B cell (primary cell): Measurements from ENCODE around the gene EGLN2. TPM values are rescaled to one million over a fixed set of nuclear protein-coding genes. Genes with fewer than 3 reads are reported as not detected.

Experiments
- ATAC-seq: fragments of 200-7000 bp; cut with Tn5 transposase; one replicate; pipeline ENCODE4 v1.10.0; 2021; ENCODE audit warnings: low read depth, mild to moderate bottlenecking, moderate number of reproducible peaks, moderate library complexity
- CTCF ChIA-PET: fragments of 350-600 bp; sonication (Branson Sonifier 250); formaldehyde crosslinking; loops from one replicate; lab custom pipeline; 2021; ENCODE audit warnings: antibody characterized with exemption, inconsistent platforms; lab: Charles Lee
- POLR2A ChIA-PET: fragments of 350-600 bp; sonication (Branson Sonifier 250); formaldehyde crosslinking; loops from one replicate; lab custom pipeline; 2021; ENCODE audit warnings: antibody characterized with exemption; lab: Charles Lee
- DNase-seq: peaks from one replicate; pipeline ENCODE4 v3.0.0; 2013
- H2AFZ ChIP-seq: 2 replicates; pipeline ENCODE4 v1.6.1; 2012; ENCODE audit warnings: mild to moderate bottlenecking, low read depth, low read length; ENCODE audit not compliant: insufficient read depth, poor library complexity, severe bottlenecking
- H3K27ac ChIP-seq, 2 donors: 1 replicate in 1 of 2; 2 replicates in 1 of 2; pipeline ENCODE4 v1.5.1; 2012 to 2013; ENCODE audit warnings: low read length in 2 of 2, mild to moderate bottlenecking in 2 of 2, moderate library complexity in 1 of 2
- H3K27me3 ChIP-seq, 4 experiments: fragments of 200-600 bp in 1 of 4; sonication (generic) in 1 of 4; replicated peaks in 1 of 4; 1 replicate in 2 of 4; 2 replicates in 2 of 4; pipeline versions ENCODE4 v1.6.1 to v1.7.0; 2013 to 2016; ENCODE audit warnings: low read length in 3 of 4, mild to moderate bottlenecking in 2 of 4, mixed read lengths in 1 of 4, moderate library complexity in 1 of 4; ENCODE audit not compliant: insufficient read depth in 4 of 4, control insufficient read depth in 3 of 4; ENCODE audit errors: control extremely low read depth in 1 of 4
- H3K36me3 ChIP-seq, 2 experiments: replicated peaks in 1 of 2; 1 replicate in 1 of 2; 2 replicates in 1 of 2; pipeline versions ENCODE4 v1.6.1 to v1.7.1; 2013; ENCODE audit warnings: low read length in 1 of 2; ENCODE audit not compliant: insufficient read depth in 2 of 2, control insufficient read depth in 1 of 2; ENCODE audit errors: control extremely low read depth in 1 of 2, extremely low read depth in 1 of 2
- H3K4me1 ChIP-seq, 2 donors: fragments of 200-600 bp in 1 of 2; sonication (generic) in 1 of 2; 1 replicate in 1 of 2; 2 replicates in 1 of 2; pipeline versions ENCODE4 v1.5.1 to v1.6.1; 2013 to 2017; ENCODE audit warnings: low read length in 2 of 2; ENCODE audit not compliant: control insufficient read depth in 2 of 2, insufficient read depth in 2 of 2
- H3K4me2 ChIP-seq: replicated peaks from 2 replicates; pipeline ENCODE3; 2012; ENCODE audit warnings: mild to moderate bottlenecking, low read depth, low read length; ENCODE audit not compliant: poor library complexity, severe bottlenecking
- H3K4me3 ChIP-seq, 5 experiments: fragments of 200-600 bp in 1 of 5; sonication (generic) in 1 of 5; 1 replicate in 3 of 5; 2 replicates in 2 of 5; pipeline versions ENCODE4 v1.5.1 to v1.7.0; 2011 to 2016; ENCODE audit warnings: low read length in 4 of 5, mild to moderate bottlenecking in 4 of 5, low read depth in 2 of 5, control low read depth in 1 of 5, moderate library complexity in 1 of 5; ENCODE audit not compliant: insufficient read depth in 1 of 5; ENCODE audit errors: control extremely low read depth in 1 of 5, extremely low read depth in 1 of 5
- H3K79me2 ChIP-seq: fragments of 200-600 bp; sonication (generic); one replicate; pipeline ENCODE4 v1.6.0; 2016; ENCODE audit warnings: low read length; ENCODE audit not compliant: control insufficient read depth, insufficient read depth
- H3K9ac ChIP-seq: fragments of 200-600 bp; sonication (generic); 2 replicates; pipeline ENCODE4 v1.6.1; 2017; ENCODE audit warnings: mild to moderate bottlenecking, low read length, moderate library complexity
- H3K9me3 ChIP-seq, 3 donors: one replicate each; pipeline versions ENCODE4 v1.6.1 to v1.7.1; 2013; ENCODE audit warnings: low read length in 2 of 3; ENCODE audit not compliant: control insufficient read depth in 2 of 3, insufficient read depth in 1 of 3; ENCODE audit errors: control extremely low read depth in 1 of 3
- H4K20me1 ChIP-seq: 2 replicates; pipeline ENCODE4 v1.6.0; 2012; ENCODE audit warnings: mild to moderate bottlenecking, low read length; ENCODE audit not compliant: insufficient read depth, control insufficient read depth, poor library complexity, severe bottlenecking
- H3K27ac Mint-ChIP-seq: one replicate; pipeline ENCODE4 v1.8.0; 2021; ENCODE audit warnings: mixed read lengths
- H3K27me3 Mint-ChIP-seq: one replicate; pipeline ENCODE4 v1.8.0; 2021; ENCODE audit warnings: mixed read lengths
- H3K4me1 Mint-ChIP-seq: one replicate; pipeline ENCODE4 v1.8.0; 2021; ENCODE audit warnings: mixed read lengths
- H3K4me3 Mint-ChIP-seq: one replicate; pipeline ENCODE4 v1.8.0; 2021; ENCODE audit warnings: mixed read lengths
- H3K9me3 Mint-ChIP-seq: one replicate; pipeline ENCODE4 v1.8.0; 2022; ENCODE audit warnings: mixed read lengths; ENCODE audit not compliant: insufficient read depth
- CTCF ChIP-seq: fragments of 200-600 bp; IDR thresholded peaks from one replicate; pipeline ENCODE4 v1.8.0; 2022; ENCODE audit warnings: antibody characterized with exemption, mild to moderate bottlenecking
- EZH2 ChIP-seq: IDR thresholded peaks from 2 replicates; pipeline ENCODE4 v1.6.1; 2012; ENCODE audit warnings: borderline replicate concordance, low read depth, mild to moderate bottlenecking, moderate library complexity, low read length; ENCODE audit not compliant: insufficient read depth, poor library complexity, severe bottlenecking
- WGBS: methylation state at CpG from one replicate; pipeline ENCODE4 v1.1.5; 2013; ENCODE audit warnings: missing lambda C conversion rate; ENCODE audit not compliant: insufficient coverage; 5-methylcytosine and 5-hydroxymethylcytosine counted together
- intact Hi-C: fragments of 100-400 bp; cut with micrococcal nuclease; formaldehyde crosslinking; loops from one replicate; pipeline ENCODE4 v1.10.0; 2022
- polyA plus RNA-seq: library from polyadenylated mRNA; depleted of rRNA; stranded (reverse); fragments of >200 nt; gene quantifications from 2 replicates; pipeline ENCODE4 v1.2.3, GENCODE V29; 2012
- total RNA-seq, 2 donors: library from RNA; stranded (reverse); fragments of 120-200 nt in 1 of 2; gene quantifications; 1 replicate in 1 of 2; 2 replicates in 1 of 2; pipeline versions ENCODE4 v1.2.3 to v1.2.4, GENCODE V29; 2013 to 2022

Gene EGLN2
- total and polyA plus RNA-seq, 2 donors (not counting 1 experiment from before 2014, with no cell fraction given) = 130 to 178 TPM

- Histone ChIP-seq H3K4me1 (peaks cover 39 to 57% of the 10 kb centered on the region in 2 donors), H3K27me3 (no peaks in the 10 kb centered on the region), H3K27ac (no peak overlapping the region), H3K4me2 (no peak overlapping the region), H3K4me3 (no peak overlapping the region), H3K9ac (no peak overlapping the region), H4K20me1 (peaks cover 55% of the 10 kb centered on the region), H3K79me2 (peaks cover 50% of the 10 kb centered on the region), H2AFZ (no peak overlapping the region), H3K9me3 (no peaks in the 10 kb centered on the region), H3K36me3 (peaks cover 0 to 53% of the 10 kb centered on the region in 2 experiments)
- 97% methylated on average over 39 of the region's 39 CpGs for WGBS
- CTCF ChIA-PET = interaction anchor here (0.7 kb wide), 1 partner anchor 35 kb away, joined by 3 read pairs; no protein-coding TSS in a partner anchor
- DNase-seq (peak; percentile 24), ATAC-seq (no peak)
- intact Hi-C loops = no loop called here
- POLR2A ChIA-PET = interaction anchor here (0.6 to 0.7 kb wide), 3 partner anchors 93 to 461 kb away, joined by 3 read pairs; partner anchors contain the start of gene C19orf47
- H3K27me3 Mint-ChIP-seq = no peaks in the 10 kb centered on the region
- H3K4me3 Mint-ChIP-seq = peak overlapping the region; percentile 97
- TF ChIP-seq EZH2 (no peak), CTCF (no peak)
- no peak overlapping the region for H3K27ac Mint-ChIP-seq
- no peaks in the 10 kb centered on the region for H3K9me3 Mint-ChIP-seq
- H3K4me1 Mint-ChIP-seq = peaks cover 67% of the 10 kb centered on the region
Observed at GRCh38 chr19:40809358-40810086, 10.5 kb downstream of the EGLN2 start.

- peak overlapping the region in 1 of 5 experiments; percentile 57 for H3K4me3 ChIP-seq
- intact Hi-C loops = no loop called here
- CTCF ChIA-PET = no interaction called here
- POLR2A ChIA-PET = interaction anchor here (0.7 kb wide), 1 partner anchor 376 kb away, joined by 3 read pairs; no protein-coding TSS in a partner anchor
- H3K9me3 ChIP-seq = no peaks in the 10 kb centered on the region
- ATAC-seq = no peak
- H3K9me3 Mint-ChIP-seq = no peaks in the 10 kb centered on the region
- H3K4me1 Mint-ChIP-seq = peaks cover 60% of the 10 kb centered on the region
- peaks cover 49% of the 10 kb centered on the region for H4K20me1 ChIP-seq
- H3K4me2 ChIP-seq = peak overlapping the region; percentile 74
- H3K36me3 ChIP-seq = peaks cover 0 to 47% of the 10 kb centered on the region in 2 experiments
- DNase-seq = no peak
- WGBS = 90% methylated on average over 5 of the region's 14 CpGs
- H3K27me3 Mint-ChIP-seq = no peaks in the 10 kb centered on the region
- no peak overlapping the region for H3K27ac ChIP-seq
- TF ChIP-seq EZH2 (no peak), CTCF (no peak)
- H3K27ac Mint-ChIP-seq = no peak overlapping the region
- H3K27me3 ChIP-seq = no peaks in the 10 kb centered on the region
- no peak overlapping the region for H2AFZ ChIP-seq
- H3K9ac ChIP-seq = peak overlapping the region; percentile 62
- peak overlapping the region; percentile 97 for H3K4me3 Mint-ChIP-seq
- peaks cover 44% of the 10 kb centered on the region for H3K79me2 ChIP-seq
- peaks cover 33 to 51% of the 10 kb centered on the region in 2 donors for H3K4me1 ChIP-seq
Observed at GRCh38 chr19:40810160-40810559, 11.2 kb downstream of the EGLN2 start.
